ENCODE results near the gene EMC9. TPM values are rescaled to one million over a fixed set of nuclear protein-coding genes. Genes with fewer than 3 reads are reported as not detected.

The EMC9 gene
- total and polyA plus RNA-seq, 2 of the 8 experiments (the other 6 are each of a cell fraction or from before 2014, with no cell fraction given) = 38.4 to 47.2 TPM

GRCh38 chr14:24133735-24134134 lies 7.7 kb downstream of the EMC9 start:
- WGBS, 2 experiments (ENCODE audit: extremely low coverage in 1 of 2, insufficient coverage in 1 of 2, insufficient read length in 1 of 2, insufficient replicate concordance in 2 of 2, low coverage in 1 of 2, low lambda C conversion rate in 2 of 2, missing lambda C conversion rate in 1 of 2) = 100% methylated on average over 1 of the region's 1 CpG; no CpG with 5 or more reads in 1 of the 2 experiments
- H3K4ac ChIP-seq (replicated peaks; ENCODE audit: insufficient read length, low read depth, low read length) = no peak overlapping the region
- H3K23me2 ChIP-seq (ENCODE audit: low read depth, low read length) = peaks cover 5% of the 10 kb centered on the region; the same call in 1 of the 2 replicates
- no peak overlapping the region for H2BK20ac ChIP-seq (ENCODE audit: low read length)
- no peak overlapping the region for H2BK5ac ChIP-seq (ENCODE audit: low read depth, low read length)
- H3K9ac ChIP-seq (replicated peaks in 1 of 4; ENCODE audit: extremely low read depth in 1 of 4, low read depth in 3 of 4, low read length in 3 of 4) = no peak overlapping the region
- TF ChIP-seq SP1 (IDR thresholded peaks at IDR 0.05; ENCODE audit: low read depth, low read length) = no peak
- H2BK15ac ChIP-seq (ENCODE audit: low read length) = no peak overlapping the region
- H2AK5ac ChIP-seq (ENCODE audit: low read depth, low read length) = no peak overlapping the region
- H3K36me3 ChIP-seq (ENCODE audit: control insufficient read depth in 2 of 4, insufficient read depth in 4 of 4, low read length in 3 of 4) = peaks cover 2 to 16% (median 9%) of the 10 kb centered on the region in 4 experiments; a peak in 6 of 8 replicates
- no peaks in the 10 kb centered on the region for H4K20me1 ChIP-seq (replicated peaks in 1 of 2; ENCODE audit: control insufficient read depth in 1 of 2, insufficient read depth in 2 of 2, low read length in 2 of 2)
- no peaks in the 10 kb centered on the region for H3K9me3 ChIP-seq (ENCODE audit: insufficient read depth in 2 of 2, low read depth in 1 of 2, low read length in 1 of 2)
- no peak overlapping the region for H3K23ac ChIP-seq (ENCODE audit: insufficient read length)
- no peak overlapping the region for H3K4me2 ChIP-seq (ENCODE audit: insufficient read depth in 1 of 2, low read depth in 2 of 2, low read length in 2 of 2)
- FAIRE-seq = no peak
- H2BK120ac ChIP-seq (replicated peaks; ENCODE audit: low read depth, low read length) = no peak overlapping the region
- POLR2A ChIA-PET (ENCODE audit: partially characterized antibody) = interaction anchor here (0.8 to 11.1 kb wide), 7 partner anchors 12 to 76 kb away, joined by 3 to 100 read pairs (median 4); partner anchors contain the start of genes DCAF11, NRL and RNF31
- H4K91ac ChIP-seq (replicated peaks; ENCODE audit: insufficient read length, low read length) = no peak overlapping the region
- CTCF ChIA-PET (ENCODE audit: partially characterized antibody) = interaction anchor here (0.7 kb wide), 2 partner anchors 25 to 999 kb away, joined by 4 read pairs; no protein-coding TSS in a partner anchor
- H4K5ac ChIP-seq (ENCODE audit: insufficient read length, low read depth, low read length) = no peak overlapping the region
- H3K4me3 ChIP-seq (ENCODE audit: extremely low read depth in 1 of 4, insufficient read depth in 2 of 4, low read depth in 3 of 4, low read length in 4 of 4) = no peak overlapping the region
- H3K56ac ChIP-seq (replicated peaks; ENCODE audit: insufficient read length, low read depth, low read length) = no peak overlapping the region
- no peak overlapping the region for H3K18ac ChIP-seq (ENCODE audit: extremely low read depth, low read length)
- H3K79me2 ChIP-seq (ENCODE audit: control insufficient read depth in 1 of 2, insufficient read depth in 2 of 2, low read length in 2 of 2) = no peaks in the 10 kb centered on the region
- no peak overlapping the region for H3K14ac ChIP-seq (ENCODE audit: insufficient read length)
- H3K4me1 ChIP-seq (replicated peaks in 1 of 4; ENCODE audit: control insufficient read depth in 3 of 4, insufficient read depth in 4 of 4, low read length in 3 of 4) = peaks cover 0 to 10% (median 5%) of the 10 kb centered on the region in 4 experiments; a peak in 4 of 7 replicates
- H2AFZ ChIP-seq (ENCODE audit: low read length) = no peak overlapping the region
- H3K27ac ChIP-seq (ENCODE audit: low read depth, low read length) = no peak overlapping the region
- H3K27me3 ChIP-seq (replicated peaks in 1 of 4; ENCODE audit: control insufficient read depth in 3 of 4, extremely low read depth in 1 of 4, insufficient read depth in 3 of 4, low read length in 3 of 4) = no peaks in the 10 kb centered on the region
- no peaks in the 10 kb centered on the region for H3K79me1 ChIP-seq (ENCODE audit: low read depth, low read length)
- H4K8ac ChIP-seq (ENCODE audit: extremely low read depth, insufficient read depth, low read length) = no peak overlapping the region
- DNase-seq (ENCODE audit: low read depth in 1 of 2, low spot score in 2 of 2) = no peak
- no peak overlapping the region for H2BK12ac ChIP-seq (ENCODE audit: low read depth, low read length)

Data from H1 (cell line).